Nephron (organoid): ENCODE results near the gene C19orf81.

Experiments used
- H3K27ac Mint-ChIP-seq, 3 experiments: 2 replicates each; pipeline ENCODE4 v1.8.0; 2020; ENCODE audit warnings: mixed read lengths in 3 of 3, mild to moderate bottlenecking in 2 of 3, moderate library complexity in 1 of 3
- H3K27me3 Mint-ChIP-seq: 2 replicates; pipeline ENCODE4 v1.8.0; 2021; ENCODE audit warnings: low read depth, mild to moderate bottlenecking, moderate library complexity, mixed read lengths
- H3K36me3 Mint-ChIP-seq: 2 replicates; pipeline ENCODE4 v1.8.0; 2020; ENCODE audit warnings: low read depth, mixed read lengths
- H3K4me1 Mint-ChIP-seq: 2 replicates; pipeline ENCODE4 v1.8.0; 2020; ENCODE audit warnings: mixed read lengths
- H3K4me3 Mint-ChIP-seq, 3 experiments: 2 replicates each; pipeline ENCODE4 v1.8.0; 2020; ENCODE audit warnings: mild to moderate bottlenecking in 3 of 3, mixed read lengths in 3 of 3, moderate library complexity in 2 of 3
- H3K9me3 Mint-ChIP-seq: 2 replicates; pipeline ENCODE4 v1.8.0; 2020; ENCODE audit warnings: mixed read lengths
- TF ChIP-seq, protein P1 (sequence below), 3 experiments: fragments of 200-600 bp; sonication (generic); IDR thresholded peaks; one replicate each; pipeline ENCODE4 v1.5.0; 2021; ENCODE audit warnings: antibody characterized with exemption in 3 of 3; ENCODE audit not compliant: unreplicated experiment in 3 of 3

Gene C19orf81

DNA sequence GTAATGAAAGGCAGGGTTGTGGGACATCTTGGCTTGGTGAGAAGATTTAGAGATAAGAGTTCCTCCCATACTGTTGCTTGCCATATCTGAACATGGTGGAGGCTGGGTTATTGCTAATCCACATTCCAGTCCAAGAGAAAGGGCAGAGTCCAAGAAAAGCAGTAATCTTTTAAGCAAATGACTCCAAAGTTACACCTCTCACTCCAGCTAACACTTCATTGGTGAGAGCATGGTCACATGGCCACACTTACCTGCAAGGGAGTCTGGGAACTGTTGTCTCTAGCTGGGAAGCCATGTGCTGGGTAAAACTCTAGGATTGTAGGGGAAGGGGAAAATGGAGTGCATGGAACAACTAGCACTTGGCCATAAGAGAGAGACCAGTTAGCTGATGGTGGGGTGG, 5.6 kb downstream of the C19orf81 start:
- H3K4me1 Mint-ChIP-seq, result peaks cover 5% of the 10 kb centered on the region
- peak overlapping the region; percentile 45 to 60 (median 55) for H3K4me3 Mint-ChIP-seq
- H3K36me3 Mint-ChIP-seq, result no peaks in the 10 kb centered on the region
- H3K9me3 Mint-ChIP-seq, result no peaks in the 10 kb centered on the region
- H3K27me3 Mint-ChIP-seq, result peaks cover 26% of the 10 kb centered on the region
- TF ChIP-seq, protein P1, sequence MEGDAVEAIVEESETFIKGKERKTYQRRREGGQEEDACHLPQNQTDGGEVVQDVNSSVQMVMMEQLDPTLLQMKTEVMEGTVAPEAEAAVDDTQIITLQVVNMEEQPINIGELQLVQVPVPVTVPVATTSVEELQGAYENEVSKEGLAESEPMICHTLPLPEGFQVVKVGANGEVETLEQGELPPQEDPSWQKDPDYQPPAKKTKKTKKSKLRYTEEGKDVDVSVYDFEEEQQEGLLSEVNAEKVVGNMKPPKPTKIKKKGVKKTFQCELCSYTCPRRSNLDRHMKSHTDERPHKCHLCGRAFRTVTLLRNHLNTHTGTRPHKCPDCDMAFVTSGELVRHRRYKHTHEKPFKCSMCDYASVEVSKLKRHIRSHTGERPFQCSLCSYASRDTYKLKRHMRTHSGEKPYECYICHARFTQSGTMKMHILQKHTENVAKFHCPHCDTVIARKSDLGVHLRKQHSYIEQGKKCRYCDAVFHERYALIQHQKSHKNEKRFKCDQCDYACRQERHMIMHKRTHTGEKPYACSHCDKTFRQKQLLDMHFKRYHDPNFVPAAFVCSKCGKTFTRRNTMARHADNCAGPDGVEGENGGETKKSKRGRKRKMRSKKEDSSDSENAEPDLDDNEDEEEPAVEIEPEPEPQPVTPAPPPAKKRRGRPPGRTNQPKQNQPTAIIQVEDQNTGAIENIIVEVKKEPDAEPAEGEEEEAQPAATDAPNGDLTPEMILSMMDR (IDR thresholded peaks at IDR 0.05; ENCODE audit: unreplicated experiment in 3 of 3), result no peak
- peak overlapping the region in 2 of 3 experiments; percentile 69 to 85 for H3K27ac Mint-ChIP-seq

DNA sequence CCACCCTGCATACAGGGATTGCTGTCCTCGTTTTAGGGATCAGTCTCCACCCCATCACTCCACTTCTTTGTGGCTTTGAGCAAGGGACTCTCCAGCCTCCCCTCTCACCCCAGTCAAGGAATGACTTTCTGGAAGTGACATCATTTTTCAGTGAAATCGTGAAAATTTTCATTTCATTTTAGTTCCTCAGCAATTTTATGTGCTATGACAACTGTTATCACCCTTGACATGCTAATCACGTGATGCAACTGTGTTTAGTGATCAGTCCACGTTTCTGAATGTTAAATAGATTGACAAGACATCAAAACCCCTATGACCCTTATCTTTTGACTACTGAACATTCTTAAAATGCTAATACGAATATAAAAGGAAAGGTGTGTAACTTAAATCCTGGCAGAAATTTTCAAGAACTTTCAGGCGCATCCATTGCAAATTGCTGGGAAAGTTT, 8.0 kb downstream of the C19orf81 start:
- peak overlapping the region; percentile 77 to 97 (median 96) for H3K27ac Mint-ChIP-seq
- peaks cover 16% of the 10 kb centered on the region for H3K4me1 Mint-ChIP-seq
- TF ChIP-seq, protein P1 (IDR thresholded peaks at IDR 0.05; ENCODE audit: unreplicated experiment in 3 of 3), result no peak
- H3K4me3 Mint-ChIP-seq, result peak overlapping the region; percentile 90 to 95 (median 93)
- no peaks in the 10 kb centered on the region for H3K9me3 Mint-ChIP-seq
- H3K36me3 Mint-ChIP-seq, result peaks cover 4% of the 10 kb centered on the region
- H3K27me3 Mint-ChIP-seq, result peaks cover 29% of the 10 kb centered on the region

DNA sequence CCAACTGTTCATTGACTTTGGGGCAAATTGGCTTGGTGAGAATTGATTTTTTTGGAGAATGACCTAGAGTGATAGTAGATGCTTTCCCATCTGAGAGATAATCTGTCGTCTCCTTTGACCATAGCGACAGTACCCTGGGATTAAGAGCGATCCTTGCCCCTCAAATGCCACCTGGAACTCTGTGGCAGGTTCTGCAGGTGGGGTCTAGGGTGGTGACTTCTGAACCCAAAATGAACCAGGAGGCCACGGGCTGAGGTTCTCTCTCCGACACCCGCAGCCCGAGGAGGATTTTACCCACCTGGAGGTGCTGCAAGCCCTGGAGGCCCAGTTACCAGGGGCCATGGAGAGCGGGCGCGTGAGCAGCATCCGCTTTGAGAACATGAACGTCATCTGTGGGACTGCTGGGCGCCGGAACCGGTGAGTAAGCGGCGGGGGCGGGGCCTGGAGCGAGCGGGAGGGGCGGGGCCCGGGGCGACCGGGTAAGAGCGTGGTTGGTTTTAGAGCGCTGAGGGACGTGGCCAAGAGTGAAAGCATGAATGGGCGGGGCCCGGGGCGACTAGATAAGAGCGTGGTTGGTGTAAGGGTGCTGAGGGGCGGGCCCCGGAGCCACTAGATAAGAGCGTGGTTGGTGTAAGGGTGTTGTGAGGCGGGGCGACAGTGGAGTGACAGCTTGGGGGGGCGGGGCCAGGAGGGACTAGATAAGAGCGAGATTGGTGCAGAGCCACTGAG, 8.6 kb downstream of the C19orf81 start:
- H3K27ac Mint-ChIP-seq, result peak overlapping the region; percentile 77 to 97 (median 96)
- H3K27me3 Mint-ChIP-seq, result peaks cover 25% of the 10 kb centered on the region
- TF ChIP-seq, protein P1 (IDR thresholded peaks at IDR 0.05; ENCODE audit: unreplicated experiment in 3 of 3), result no peak
- H3K36me3 Mint-ChIP-seq, result peaks cover 4% of the 10 kb centered on the region
- H3K4me3 Mint-ChIP-seq, result peak overlapping the region; percentile 90 to 95 (median 93)
- no peaks in the 10 kb centered on the region for H3K9me3 Mint-ChIP-seq
- peaks cover 16% of the 10 kb centered on the region for H3K4me1 Mint-ChIP-seq

DNA sequence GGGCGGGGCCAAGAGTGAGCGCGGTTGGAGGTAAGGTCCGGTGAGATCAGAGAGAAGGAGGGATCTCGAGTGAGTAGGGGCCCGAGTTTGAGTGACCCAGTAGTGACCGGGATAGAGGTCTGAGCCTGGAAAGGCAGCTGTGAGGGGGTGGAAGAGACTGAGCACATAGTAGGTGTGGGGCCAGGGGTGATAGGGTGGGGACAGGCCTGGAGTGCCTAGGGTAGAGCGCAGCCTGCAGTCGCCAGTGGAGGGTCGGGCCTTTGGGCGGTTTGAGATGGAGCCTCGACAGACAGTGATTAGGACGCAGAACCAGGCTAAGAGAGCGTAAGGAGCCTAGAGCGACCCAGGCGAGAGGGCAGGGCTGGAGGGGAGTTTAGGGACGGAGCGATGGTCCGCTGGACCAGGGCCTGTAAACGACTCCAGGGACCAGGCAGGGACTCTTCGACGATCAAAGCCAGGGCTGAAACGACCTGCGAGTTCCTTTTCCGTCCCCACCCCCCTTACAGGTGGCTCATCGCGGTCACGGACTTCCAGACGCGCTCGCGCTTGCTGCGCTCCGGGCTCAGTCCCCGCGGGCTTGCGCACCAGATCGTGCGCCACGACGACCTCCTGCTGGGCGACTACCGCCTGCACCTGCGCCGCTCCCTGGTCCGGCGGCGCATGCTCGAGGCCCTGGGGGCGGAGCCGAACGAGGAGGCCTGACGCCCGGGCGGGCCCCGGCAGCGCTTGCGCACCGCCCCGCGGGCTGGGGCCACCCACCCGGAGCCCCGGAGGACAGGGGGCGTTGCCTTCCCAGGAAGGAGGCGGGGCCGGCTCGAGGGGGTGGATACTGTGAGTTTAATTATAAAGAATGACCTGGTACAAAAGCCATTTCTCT, 9.4 kb downstream of the C19orf81 start:
- Mint-ChIP-seq H3K27ac (peak overlapping the region; percentile 77 to 97 (median 96)), H3K4me1 (peaks cover 16% of the 10 kb centered on the region), H3K4me3 (peak overlapping the region; percentile 90 to 95 (median 93)), H3K27me3 (peaks cover 27% of the 10 kb centered on the region), H3K36me3 (peaks cover 4% of the 10 kb centered on the region), H3K9me3 (no peaks in the 10 kb centered on the region)
- TF ChIP-seq, protein P1 (IDR thresholded peaks at IDR 0.05; ENCODE audit: unreplicated experiment in 3 of 3), result peak in 1 of 3 experiments; percentile 27

DNA sequence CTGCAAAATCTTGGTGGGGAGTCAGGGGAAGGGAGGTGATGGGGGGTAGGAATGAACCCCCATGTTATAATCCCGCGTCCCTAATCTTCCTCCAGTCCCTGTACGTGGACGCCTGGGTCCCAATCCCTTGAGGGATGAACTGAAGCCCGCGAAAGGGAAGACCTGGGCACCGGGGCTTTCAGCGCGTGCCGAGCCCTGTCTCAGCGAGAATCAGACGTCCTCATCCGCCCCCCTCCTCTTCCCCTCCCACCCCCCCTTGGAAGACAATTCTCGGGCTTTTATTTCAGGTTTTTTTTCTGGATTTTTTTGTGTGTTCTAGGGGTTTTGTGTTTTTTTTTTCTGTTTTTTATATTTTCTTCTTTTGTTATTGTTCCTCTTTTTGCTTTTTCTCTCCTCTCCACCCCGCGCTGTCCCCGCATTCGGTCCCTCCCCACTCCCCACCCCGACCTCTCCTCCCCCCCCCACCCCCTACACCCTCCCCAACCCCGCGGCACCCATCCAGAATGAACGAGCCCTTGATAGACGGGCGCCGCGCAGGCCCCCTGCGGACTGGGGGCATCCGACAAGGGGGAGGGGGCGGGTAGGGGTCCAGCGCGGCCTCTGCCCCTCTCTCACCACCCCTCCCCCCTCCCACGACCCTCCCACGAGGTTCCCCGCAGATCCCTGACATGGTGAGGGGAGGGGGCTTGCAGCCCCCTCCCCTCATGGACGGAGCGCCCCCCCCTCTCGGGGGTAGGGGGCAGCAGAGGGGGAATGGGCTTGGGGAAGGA, 10.3 kb downstream of the C19orf81 start:
- Mint-ChIP-seq H3K4me3 (peak overlapping the region; percentile 83 to 93 (median 90)), H3K9me3 (no peaks in the 10 kb centered on the region), H3K27ac (peak overlapping the region in 2 of 3 experiments; percentile 38 to 97), H3K27me3 (peaks cover 28% of the 10 kb centered on the region), H3K36me3 (peaks cover 4% of the 10 kb centered on the region), H3K4me1 (peaks cover 16% of the 10 kb centered on the region)
- TF ChIP-seq, protein P1 (IDR thresholded peaks at IDR 0.05; ENCODE audit: unreplicated experiment in 3 of 3), result no peak
